Suprapubic skin (tissue), 3 donors: ENCODE measurements around the gene THSD8.

Experiments used
- POLR2A ChIP-seq, 2 donors: fragments of 450-650 bp; IDR thresholded peaks; one replicate each; pipeline ENCODE4 v1.6.1; 2017; ENCODE audit warnings: antibody characterized with exemption in 2 of 2, mild to moderate bottlenecking in 2 of 2, moderate library complexity in 2 of 2
- TF ChIP-seq, protein P1 (sequence below), 2 donors: fragments of 200-600 bp in 1 of 2; fragments of 450-650 bp in 1 of 2; sonication (generic) in 1 of 2; IDR thresholded peaks; one replicate each; pipeline ENCODE4 v1.5.1; 2016 to 2019; ENCODE audit warnings: antibody characterized with exemption in 2 of 2, mild to moderate bottlenecking in 1 of 2, moderate library complexity in 1 of 2

DNA sequence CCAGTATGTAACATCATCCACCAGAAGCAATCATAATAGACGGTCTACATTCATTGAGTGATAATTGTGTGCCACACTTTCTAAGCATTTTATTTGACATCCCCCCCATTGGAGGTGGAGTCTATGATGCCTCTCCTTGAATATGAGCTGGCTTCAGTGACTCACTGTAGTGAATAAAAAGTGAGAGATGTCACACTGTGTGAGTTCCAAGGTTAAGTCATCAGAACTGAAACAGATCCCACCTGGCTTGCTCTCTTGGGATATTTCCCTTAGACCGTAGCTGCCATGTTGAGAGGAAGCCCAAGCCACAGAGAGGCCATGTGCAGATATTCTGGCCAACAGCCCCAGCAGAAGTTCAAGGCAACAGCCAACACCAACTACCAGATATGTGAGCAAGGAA, 19.9 kb downstream of the THSD8 start:
- TF ChIP-seq, protein P1, sequence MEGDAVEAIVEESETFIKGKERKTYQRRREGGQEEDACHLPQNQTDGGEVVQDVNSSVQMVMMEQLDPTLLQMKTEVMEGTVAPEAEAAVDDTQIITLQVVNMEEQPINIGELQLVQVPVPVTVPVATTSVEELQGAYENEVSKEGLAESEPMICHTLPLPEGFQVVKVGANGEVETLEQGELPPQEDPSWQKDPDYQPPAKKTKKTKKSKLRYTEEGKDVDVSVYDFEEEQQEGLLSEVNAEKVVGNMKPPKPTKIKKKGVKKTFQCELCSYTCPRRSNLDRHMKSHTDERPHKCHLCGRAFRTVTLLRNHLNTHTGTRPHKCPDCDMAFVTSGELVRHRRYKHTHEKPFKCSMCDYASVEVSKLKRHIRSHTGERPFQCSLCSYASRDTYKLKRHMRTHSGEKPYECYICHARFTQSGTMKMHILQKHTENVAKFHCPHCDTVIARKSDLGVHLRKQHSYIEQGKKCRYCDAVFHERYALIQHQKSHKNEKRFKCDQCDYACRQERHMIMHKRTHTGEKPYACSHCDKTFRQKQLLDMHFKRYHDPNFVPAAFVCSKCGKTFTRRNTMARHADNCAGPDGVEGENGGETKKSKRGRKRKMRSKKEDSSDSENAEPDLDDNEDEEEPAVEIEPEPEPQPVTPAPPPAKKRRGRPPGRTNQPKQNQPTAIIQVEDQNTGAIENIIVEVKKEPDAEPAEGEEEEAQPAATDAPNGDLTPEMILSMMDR (IDR thresholded peaks at IDR 0.05) = no peak
- TF ChIP-seq POLR2A (IDR thresholded peaks at IDR 0.05) = no peak
